GM12875 (cell line): ENCODE measurements around the gene SPTBN5.

ENCODE experiments used
- H3K4me3 ChIP-seq: one replicate; pipeline ENCODE4 v1.5.1; 2011; ENCODE audit warnings: low read depth, low read length, control low read depth
- CTCF ChIP-seq: IDR thresholded peaks from 2 replicates; pipeline ENCODE4 v1.5.1; 2011; ENCODE audit warnings: low read depth, mild to moderate bottlenecking, control low read depth, inconsistent platforms, low read length, moderate library complexity, borderline replicate concordance; ENCODE audit not compliant: insufficient read depth

The SPTBN5 gene

GRCh38 chr15:41895957-41896356 lies 2.1 kb upstream of the SPTBN5 start:
- no peak for TF ChIP-seq CTCF
- no peak overlapping the region for H3K4me3 ChIP-seq

- H3K4me3 ChIP-seq: no peak overlapping the region
- TF ChIP-seq CTCF: no peak
Observed at GRCh38 chr15:41895491-41895890, 1.6 kb upstream of the SPTBN5 start.

- peak; percentile 15; the same call in 1 of the 2 replicates for TF ChIP-seq CTCF
- H3K4me3 ChIP-seq: peak overlapping the region; percentile 6
Observed at GRCh38 chr15:41894791-41895463, 1.1 kb upstream of the SPTBN5 start.

GRCh38 chr15:41894251-41894790 lies 468 bp upstream of the SPTBN5 start:
- no peak for TF ChIP-seq CTCF
- peak overlapping the region; percentile 6 for H3K4me3 ChIP-seq

GRCh38 chr15:41892621-41893421 lies 1.0 kb downstream of the SPTBN5 start:
- TF ChIP-seq CTCF: no peak
- no peak overlapping the region for H3K4me3 ChIP-seq

- H3K4me3 ChIP-seq: no peak overlapping the region
- no peak for TF ChIP-seq CTCF
Observed at GRCh38 chr15:41891946-41892345, 1.9 kb downstream of the SPTBN5 start.
